ENCODE results near the gene RNF32. TPM values are rescaled to one million over a fixed set of nuclear protein-coding genes. Genes with fewer than 3 reads are reported as not detected.
A peak's percentile ranks its signal among the peaks of the same experiment; 100 is the strongest.

Gene RNF32
- total RNA-seq: 0.92 TPM

- peak; percentile 97 for DNase-seq
These were observed at the start of gene RNF32 for GRCh38 chr7:156640257-156640948. Gene RNF32, plus strand, starts transcription at chr7:156640774. Its CDS starts 3,104 bp downstream, at chr7:156643878.

GRCh38 chr7:156592155-156592884 lies 48.3 kb upstream of the RNF32 start:
- no peak for DNase-seq

- no peak for DNase-seq
These were observed 46.1 kb upstream of the RNF32 start for GRCh38 chr7:156594283-156595080.

GRCh38 chr7:156600496-156600895 lies 40.1 kb upstream of the RNF32 start:
- no peak for DNase-seq

GRCh38 chr7:156602283-156602682 lies 38.3 kb upstream of the RNF32 start:
- DNase-seq: no peak

- no peak for DNase-seq
These were observed 37.6 kb upstream of the RNF32 start for GRCh38 chr7:156603011-156603410.

GRCh38 chr7:156603629-156604028 lies 36.9 kb upstream of the RNF32 start:
- DNase-seq: no peak

GRCh38 chr7:156604311-156604710 lies 36.3 kb upstream of the RNF32 start:
- DNase-seq: no peak

GRCh38 chr7:156604836-156605695 lies 35.5 kb upstream of the RNF32 start:
- DNase-seq: no peak

GRCh38 chr7:156606135-156606534 lies 34.4 kb upstream of the RNF32 start:
- no peak for DNase-seq

- no peak for DNase-seq
These were observed 33.8 kb upstream of the RNF32 start for GRCh38 chr7:156606691-156607331.

- DNase-seq: no peak
These were observed 33.0 kb upstream of the RNF32 start for GRCh38 chr7:156607332-156608172.

GRCh38 chr7:156608173-156608478 lies 32.4 kb upstream of the RNF32 start:
- no peak for DNase-seq

GRCh38 chr7:156609010-156609877 lies 31.3 kb upstream of the RNF32 start:
- DNase-seq: no peak

GRCh38 chr7:156610130-156610529 lies 30.4 kb upstream of the RNF32 start:
- DNase-seq: no peak

GRCh38 chr7:156610601-156611000 lies 30.0 kb upstream of the RNF32 start:
- no peak for DNase-seq

- no peak for DNase-seq
These were observed 29.3 kb upstream of the RNF32 start for GRCh38 chr7:156611014-156612010.

- DNase-seq: no peak
These were observed 27.6 kb upstream of the RNF32 start for GRCh38 chr7:156612930-156613329.

All from tongue (tissue), 2 donors.